T follicular helper cell (primary cell): ENCODE data around the gene RNF157.

Experiments
- DNase-seq: peaks from one replicate; pipeline ENCODE4 v3.0.0-alpha.2; 2020; ENCODE audit warnings: low read depth
- total RNA-seq, 2 experiments: gene quantifications; one replicate each; lab custom pipeline; 2026; lab: John Stamatoyannopoulos, UW

RNF157 gene
- 27.8 to 99.2 reads per million in 2 experiments for total RNA-seq

GRCh38 chr17:76240461-76241203 lies at the start of gene RNF157:
Gene RNF157 (minus strand): TSS chr17:76240493. CDS start chr17:76240240, 253 bp downstream.
- DNase-seq: peak; percentile 56

GRCh38 chr17:76281573-76282371 lies 41.5 kb upstream of the RNF157 start:
- DNase-seq: no peak

- DNase-seq: no peak
These were observed 40.4 kb upstream of the RNF157 start for GRCh38 chr17:76280650-76281049.

- no peak for DNase-seq
These were observed 39.5 kb upstream of the RNF157 start for GRCh38 chr17:76279742-76280287.

GRCh38 chr17:76278952-76279741 lies 38.9 kb upstream of the RNF157 start:
- peak; percentile 74 for DNase-seq

GRCh38 chr17:76278268-76278908 lies 38.1 kb upstream of the RNF157 start:
- DNase-seq: no peak

- DNase-seq: no peak
These were observed 37.3 kb upstream of the RNF157 start for GRCh38 chr17:76277300-76278267.

- no peak for DNase-seq
These were observed 36.4 kb upstream of the RNF157 start for GRCh38 chr17:76276461-76277299.

GRCh38 chr17:76276069-76276431 lies 35.8 kb upstream of the RNF157 start:
- DNase-seq: no peak

- no peak for DNase-seq
These were observed 35.2 kb upstream of the RNF157 start for GRCh38 chr17:76275382-76276068.

GRCh38 chr17:76274112-76274956 lies 34.0 kb upstream of the RNF157 start:
- DNase-seq: no peak

GRCh38 chr17:76273445-76274111 lies 33.3 kb upstream of the RNF157 start:
- DNase-seq: no peak

GRCh38 chr17:76272541-76273444 lies 32.5 kb upstream of the RNF157 start:
- no peak for DNase-seq

- DNase-seq: peak; percentile 29
These were observed 31.6 kb upstream of the RNF157 start for GRCh38 chr17:76271669-76272540.
